22Rv1 (cell line): Measurements from ENCODE around the gene NEK10.

Source experiments
- ZFX ChIP-seq: fragments of 450-650 bp; IDR thresholded peaks from 2 replicates; pipeline ENCODE4 v1.6.1; 2017; ENCODE audit warnings: antibody characterized with exemption, borderline replicate concordance
- TF ChIP-seq, protein P1 (sequence below): fragments of 450-650 bp; IDR thresholded peaks from 2 replicates; pipeline ENCODE4 v1.5.1; 2017; ENCODE audit warnings: mild to moderate bottlenecking

DNA sequence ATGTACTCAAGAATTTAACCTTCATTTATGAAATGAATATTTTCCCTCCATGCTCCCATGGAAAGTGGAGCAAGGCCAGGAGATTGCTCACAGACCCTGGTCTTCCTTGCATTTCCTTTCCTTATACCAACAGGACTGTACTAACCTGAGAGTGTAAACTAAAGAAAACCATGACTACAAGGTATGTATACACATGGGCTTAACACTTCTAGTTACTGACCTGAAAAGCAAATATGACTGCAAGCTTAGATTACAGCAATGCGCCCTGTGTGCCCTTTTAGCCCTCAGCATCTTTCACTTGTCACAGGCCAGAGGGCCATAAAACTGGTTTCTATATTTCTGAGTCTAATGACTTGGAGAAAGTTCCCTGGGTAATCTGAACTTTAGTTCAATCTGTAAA is 52.1 kb downstream of the NEK10 start:
- TF ChIP-seq, protein P1, sequence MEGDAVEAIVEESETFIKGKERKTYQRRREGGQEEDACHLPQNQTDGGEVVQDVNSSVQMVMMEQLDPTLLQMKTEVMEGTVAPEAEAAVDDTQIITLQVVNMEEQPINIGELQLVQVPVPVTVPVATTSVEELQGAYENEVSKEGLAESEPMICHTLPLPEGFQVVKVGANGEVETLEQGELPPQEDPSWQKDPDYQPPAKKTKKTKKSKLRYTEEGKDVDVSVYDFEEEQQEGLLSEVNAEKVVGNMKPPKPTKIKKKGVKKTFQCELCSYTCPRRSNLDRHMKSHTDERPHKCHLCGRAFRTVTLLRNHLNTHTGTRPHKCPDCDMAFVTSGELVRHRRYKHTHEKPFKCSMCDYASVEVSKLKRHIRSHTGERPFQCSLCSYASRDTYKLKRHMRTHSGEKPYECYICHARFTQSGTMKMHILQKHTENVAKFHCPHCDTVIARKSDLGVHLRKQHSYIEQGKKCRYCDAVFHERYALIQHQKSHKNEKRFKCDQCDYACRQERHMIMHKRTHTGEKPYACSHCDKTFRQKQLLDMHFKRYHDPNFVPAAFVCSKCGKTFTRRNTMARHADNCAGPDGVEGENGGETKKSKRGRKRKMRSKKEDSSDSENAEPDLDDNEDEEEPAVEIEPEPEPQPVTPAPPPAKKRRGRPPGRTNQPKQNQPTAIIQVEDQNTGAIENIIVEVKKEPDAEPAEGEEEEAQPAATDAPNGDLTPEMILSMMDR: no peak
- no peak for TF ChIP-seq ZFX
